ENCODE measurements around the gene REEP1. TPM values are rescaled to one million over a fixed set of nuclear protein-coding genes. Genes with fewer than 3 reads are reported as not detected.

The REEP1 gene
- polyA plus RNA-seq, 1 donor (not counting 4 experiments of a cell fraction or from before 2014, with no cell fraction given): 0.30 TPM

- peaks cover 11% of the 10 kb centered on the region for H3K27me3 ChIP-seq (ENCODE audit: control insufficient read depth, extremely low read depth, insufficient read depth, low read length)
- no peaks in the 10 kb centered on the region for H3K4me1 ChIP-seq (ENCODE audit: control insufficient read depth, extremely low read depth, insufficient read depth, low read length)
- no peaks in the 10 kb centered on the region for H3K9me3 ChIP-seq (ENCODE audit: control insufficient read depth, low read depth, low read length)
- H3K9ac ChIP-seq (ENCODE audit: control insufficient read depth, extremely low read depth, insufficient read depth, low read length): no peak overlapping the region
- no peak for DNase-seq (ENCODE audit: low read depth, low spot score)
- dilution Hi-C loops (cut with MboI; ENCODE audit: extremely low pct_ligation_motif_present, low sequenced_read_pairs): no loop called here
- H3K4me2 ChIP-seq (ENCODE audit: control insufficient read depth, extremely low read depth, insufficient read depth, low read depth, low read length): no peak overlapping the region
- H3K36me3 ChIP-seq (ENCODE audit: control insufficient read depth in 2 of 2, extremely low read depth in 1 of 2, insufficient read depth in 2 of 2, low read length in 2 of 2): no peaks in the 10 kb centered on the region
- H3K9me1 ChIP-seq (ENCODE audit: control insufficient read depth, extremely low read depth, insufficient read depth, low read length): no peaks in the 10 kb centered on the region
- H3K4me3 ChIP-seq (ENCODE audit: control insufficient read depth in 2 of 3, extremely low read depth in 1 of 3, insufficient read depth in 2 of 3, low read depth in 1 of 3, low read length in 3 of 3): no peak overlapping the region
- no peak overlapping the region for H2AFZ ChIP-seq (ENCODE audit: control insufficient read depth, low read length)
- H4K20me1 ChIP-seq (ENCODE audit: control insufficient read depth, extremely low read depth, insufficient read depth, low read length): no peaks in the 10 kb centered on the region
- H3K79me2 ChIP-seq (ENCODE audit: control insufficient read depth, insufficient read depth, low read length): no peaks in the 10 kb centered on the region
- H3K27ac ChIP-seq (ENCODE audit: control insufficient read depth, insufficient read depth, low read length): no peak overlapping the region
- no peak for TF ChIP-seq EZH2 (IDR thresholded peaks at IDR 0.05; ENCODE audit: low read length)
- no peak for TF ChIP-seq CTCF (optimal IDR thresholded peaks at IDR 0.05 in 1 of 3, IDR thresholded peaks at IDR 0.05 in 1 of 3, conservative IDR thresholded peaks at IDR 0.05 in 1 of 3; ENCODE audit: extremely low read depth in 1 of 3, insufficient read depth in 2 of 3, low read length in 3 of 3)
- no peak for FAIRE-seq
Measured at GRCh38 chr2:86301711-86302202, 35.7 kb downstream of the REEP1 start.

GRCh38 chr2:86301009-86301408 lies 36.4 kb downstream of the REEP1 start:
- no peaks in the 10 kb centered on the region for H3K79me2 ChIP-seq (ENCODE audit: control insufficient read depth, insufficient read depth, low read length)
- H4K20me1 ChIP-seq (ENCODE audit: control insufficient read depth, extremely low read depth, insufficient read depth, low read length): no peaks in the 10 kb centered on the region
- no peak for FAIRE-seq
- H3K4me3 ChIP-seq (ENCODE audit: control insufficient read depth in 2 of 3, extremely low read depth in 1 of 3, insufficient read depth in 2 of 3, low read depth in 1 of 3, low read length in 3 of 3): no peak overlapping the region
- H3K9me3 ChIP-seq (ENCODE audit: control insufficient read depth, low read depth, low read length): no peaks in the 10 kb centered on the region
- H2AFZ ChIP-seq (ENCODE audit: control insufficient read depth, low read length): no peak overlapping the region
- H3K4me2 ChIP-seq (ENCODE audit: control insufficient read depth, extremely low read depth, insufficient read depth, low read depth, low read length): no peak overlapping the region
- no peak overlapping the region for H3K9ac ChIP-seq (ENCODE audit: control insufficient read depth, extremely low read depth, insufficient read depth, low read length)
- no peaks in the 10 kb centered on the region for H3K9me1 ChIP-seq (ENCODE audit: control insufficient read depth, extremely low read depth, insufficient read depth, low read length)
- H3K36me3 ChIP-seq (ENCODE audit: control insufficient read depth in 2 of 2, extremely low read depth in 1 of 2, insufficient read depth in 2 of 2, low read length in 2 of 2): no peaks in the 10 kb centered on the region
- no peak for DNase-seq (ENCODE audit: low read depth, low spot score)
- TF ChIP-seq EZH2 (IDR thresholded peaks at IDR 0.05; ENCODE audit: low read length): no peak
- no peak for TF ChIP-seq CTCF (optimal IDR thresholded peaks at IDR 0.05 in 1 of 3, IDR thresholded peaks at IDR 0.05 in 1 of 3, conservative IDR thresholded peaks at IDR 0.05 in 1 of 3; ENCODE audit: extremely low read depth in 1 of 3, insufficient read depth in 2 of 3, low read length in 3 of 3)
- H3K27me3 ChIP-seq (ENCODE audit: control insufficient read depth, extremely low read depth, insufficient read depth, low read length): peaks cover 11% of the 10 kb centered on the region
- no peaks in the 10 kb centered on the region for H3K4me1 ChIP-seq (ENCODE audit: control insufficient read depth, extremely low read depth, insufficient read depth, low read length)
- H3K27ac ChIP-seq (ENCODE audit: control insufficient read depth, insufficient read depth, low read length): no peak overlapping the region
- dilution Hi-C loops (cut with MboI; ENCODE audit: extremely low pct_ligation_motif_present, low sequenced_read_pairs): no loop called here

Measured in keratinocyte (primary cell).